Gastrocnemius medialis (tissue), 4 donors: ENCODE results near the gene ARFGAP1.

Experiments used
- POLR2A ChIP-seq, 2 donors: fragments of 450-650 bp; IDR thresholded peaks; one replicate each; pipeline ENCODE4 v1.6.1; 2017; ENCODE audit warnings: antibody characterized with exemption in 2 of 2, mild to moderate bottlenecking in 2 of 2, moderate library complexity in 2 of 2
- TF ChIP-seq, protein P1 (sequence below), 5 experiments: fragments of 450-650 bp in 3 of 5; fragments of 200-600 bp in 2 of 5; sonication (generic) in 2 of 5; IDR thresholded peaks in 4 of 5; conservative IDR thresholded peaks in 1 of 5; 1 replicate in 4 of 5; 2 replicates in 1 of 5; pipeline ENCODE4 v1.5.1; 2016 to 2019; ENCODE audit warnings: antibody characterized with exemption in 5 of 5, mild to moderate bottlenecking in 3 of 5, moderate library complexity in 3 of 5

DNA sequence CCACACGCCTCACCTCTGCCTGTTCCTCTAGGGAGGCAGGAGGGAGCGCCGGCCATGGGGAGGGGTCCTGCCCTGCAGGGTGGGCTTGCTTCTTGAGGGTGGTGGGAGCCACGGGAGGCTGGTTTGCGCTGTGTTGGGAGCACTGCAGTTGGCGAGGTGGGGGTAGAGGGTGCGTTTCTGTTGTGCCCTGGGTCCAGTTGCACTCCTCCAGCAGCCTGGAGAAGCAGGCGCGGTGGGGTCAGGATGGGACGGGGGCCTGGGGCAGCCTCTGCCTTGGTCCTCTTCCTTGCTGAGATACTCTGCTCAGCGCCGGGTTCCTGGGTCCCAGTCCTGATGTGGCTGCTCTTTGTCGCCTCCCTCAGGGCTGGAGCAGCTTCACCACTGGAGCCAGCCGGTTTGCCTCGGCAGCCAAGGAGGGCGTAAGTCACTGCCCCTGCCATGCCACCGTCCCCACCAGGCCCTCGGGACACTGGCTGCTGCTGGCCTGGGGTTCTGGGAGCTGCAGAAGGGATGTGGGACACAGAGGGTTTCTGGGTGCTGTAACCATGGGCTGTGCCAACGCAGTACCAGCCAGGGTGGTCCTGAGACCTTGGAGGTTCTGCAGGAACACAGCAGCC is 8.4 kb downstream of the ARFGAP1 start:
- TF ChIP-seq, protein P1, sequence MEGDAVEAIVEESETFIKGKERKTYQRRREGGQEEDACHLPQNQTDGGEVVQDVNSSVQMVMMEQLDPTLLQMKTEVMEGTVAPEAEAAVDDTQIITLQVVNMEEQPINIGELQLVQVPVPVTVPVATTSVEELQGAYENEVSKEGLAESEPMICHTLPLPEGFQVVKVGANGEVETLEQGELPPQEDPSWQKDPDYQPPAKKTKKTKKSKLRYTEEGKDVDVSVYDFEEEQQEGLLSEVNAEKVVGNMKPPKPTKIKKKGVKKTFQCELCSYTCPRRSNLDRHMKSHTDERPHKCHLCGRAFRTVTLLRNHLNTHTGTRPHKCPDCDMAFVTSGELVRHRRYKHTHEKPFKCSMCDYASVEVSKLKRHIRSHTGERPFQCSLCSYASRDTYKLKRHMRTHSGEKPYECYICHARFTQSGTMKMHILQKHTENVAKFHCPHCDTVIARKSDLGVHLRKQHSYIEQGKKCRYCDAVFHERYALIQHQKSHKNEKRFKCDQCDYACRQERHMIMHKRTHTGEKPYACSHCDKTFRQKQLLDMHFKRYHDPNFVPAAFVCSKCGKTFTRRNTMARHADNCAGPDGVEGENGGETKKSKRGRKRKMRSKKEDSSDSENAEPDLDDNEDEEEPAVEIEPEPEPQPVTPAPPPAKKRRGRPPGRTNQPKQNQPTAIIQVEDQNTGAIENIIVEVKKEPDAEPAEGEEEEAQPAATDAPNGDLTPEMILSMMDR (IDR thresholded peaks at IDR 0.05 in 4 of 5, conservative IDR thresholded peaks at IDR 0.05 in 1 of 5) = no peak
- TF ChIP-seq POLR2A (IDR thresholded peaks at IDR 0.05) = no peak
